ENCODE results near the gene SPATA32. TPM values are rescaled to one million over a fixed set of nuclear protein-coding genes. Genes with fewer than 3 reads are reported as not detected.

The SPATA32 gene
- total and polyA plus RNA-seq, 12 donors, result 0.06 to 0.11 TPM; not detected in 10

GRCh38 chr17:45309400-45309799 lies 47.5 kb upstream of the SPATA32 start:
- peak overlapping the region in 2 of 5 donors; percentile 23 to 35 for H3K27ac ChIP-seq
- H3K4me3 ChIP-seq, result no peak overlapping the region
- H3K36me3 ChIP-seq (replicated peaks in 1 of 2), result no peaks in the 10 kb centered on the region
- DNase-seq, result no peak
- 67 to 91% (median 88%) methylated on average over 1 to 4 of the region's 4 CpGs for WGBS, 4 donors
- H3K27me3 ChIP-seq, result no peaks in the 10 kb centered on the region
- TF ChIP-seq POLR2A (IDR thresholded peaks at IDR 0.05), result no peak
- no peak for TF ChIP-seq CTCF (IDR thresholded peaks at IDR 0.05)
- peaks cover 71 to 85% of the 10 kb centered on the region in 2 donors for H3K4me1 ChIP-seq (replicated peaks in 1 of 2)
- no peaks in the 10 kb centered on the region for H3K9me3 ChIP-seq (replicated peaks in 1 of 3)
- intact Hi-C loops (cut with DNase I), result no loop called here

- 89 to 98% (median 95%) methylated on average over 3 to 5 of the region's 5 CpGs for WGBS, 4 donors
- no peaks in the 10 kb centered on the region for H3K9me3 ChIP-seq (replicated peaks in 1 of 3)
- H3K4me3 ChIP-seq, result no peak overlapping the region
- H3K27me3 ChIP-seq, result no peaks in the 10 kb centered on the region
- H3K36me3 ChIP-seq (replicated peaks in 1 of 2), result no peaks in the 10 kb centered on the region
- TF ChIP-seq CTCF (IDR thresholded peaks at IDR 0.05), result no peak
- no peak for TF ChIP-seq POLR2A (IDR thresholded peaks at IDR 0.05)
- intact Hi-C loops (cut with DNase I), result no loop called here
- no peak for DNase-seq
- peaks cover 66 to 80% of the 10 kb centered on the region in 2 donors for H3K4me1 ChIP-seq (replicated peaks in 1 of 2)
- peak overlapping the region in 3 of 5 donors; percentile 35 to 89 (median 40) for H3K27ac ChIP-seq
Observed at GRCh38 chr17:45308840-45309239, 46.9 kb upstream of the SPATA32 start.

DNA sequence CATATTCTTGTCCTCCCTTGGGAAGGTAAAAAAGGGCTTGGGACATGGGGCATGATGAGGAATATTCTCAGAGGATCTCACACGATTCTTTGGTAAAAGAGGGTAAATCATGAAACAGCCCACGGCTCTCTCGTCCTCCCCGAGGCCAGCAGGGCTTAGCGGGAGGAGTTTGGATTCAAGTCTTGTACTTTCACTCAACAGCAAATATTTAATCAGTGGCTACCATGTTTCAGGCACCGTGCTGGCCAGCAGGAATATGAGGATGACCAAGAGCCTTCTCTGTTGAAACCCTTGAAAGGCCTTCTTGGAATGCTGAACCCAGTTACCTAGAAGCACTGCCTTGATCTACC lies 46.1 kb upstream of the SPATA32 start:
- Histone ChIP-seq H3K4me1 (replicated peaks in 1 of 2) (peaks cover 59 to 76% of the 10 kb centered on the region in 2 donors), H3K36me3 (replicated peaks in 1 of 2) (no peaks in the 10 kb centered on the region), H3K4me3 (no peak overlapping the region), H3K9me3 (replicated peaks in 1 of 3) (no peaks in the 10 kb centered on the region), H3K27me3 (no peaks in the 10 kb centered on the region), H3K27ac (peak overlapping the region; percentile 46 to 92 (median 82))
- no peak for TF ChIP-seq CTCF (IDR thresholded peaks at IDR 0.05)
- TF ChIP-seq POLR2A (IDR thresholded peaks at IDR 0.05), result no peak
- no peak for DNase-seq
- intact Hi-C loops (cut with DNase I), result no loop called here
- WGBS, 4 donors, result 40 to 47% (median 44%) methylated on average over 6 of the region's 6 CpGs

- Histone ChIP-seq H3K4me1 (replicated peaks in 1 of 2) (peaks cover 59 to 76% of the 10 kb centered on the region in 2 donors), H3K9me3 (replicated peaks in 1 of 3) (no peaks in the 10 kb centered on the region), H3K36me3 (replicated peaks in 1 of 2) (no peaks in the 10 kb centered on the region), H3K4me3 (no peak overlapping the region), H3K27ac (peak overlapping the region; percentile 46 to 92 (median 82)), H3K27me3 (no peaks in the 10 kb centered on the region)
- intact Hi-C loops (cut with DNase I), result no loop called here
- TF ChIP-seq POLR2A (IDR thresholded peaks at IDR 0.05) (peak in 1 of 2 donors; percentile 30), CTCF (IDR thresholded peaks at IDR 0.05) (peak in 1 of 6 experiments; percentile 10)
- 14 to 23% (median 17%) methylated on average over 9 of the region's 9 CpGs for WGBS, 4 donors
- peak in 3 of 7 donors; percentile 58 to 74 (median 63) for DNase-seq
Observed at GRCh38 chr17:45307290-45308015, 45.6 kb upstream of the SPATA32 start.
